K562 (cell line): ENCODE results near the gene CLCN2. TPM values are rescaled to one million over a fixed set of nuclear protein-coding genes. Genes with fewer than 3 reads are reported as not detected.
A peak's percentile ranks its signal among the peaks of the same experiment; 100 is the strongest.

Experiments
- ATAC-seq: fragments of 200-7000 bp; cut with Tn5 transposase; 3 replicates; pipeline ENCODE4 v1.9.1; 2020; ENCODE audit warnings: moderate library complexity
- BruUV-seq: library from RNA; stranded (reverse); fragments of 400-500 nt; replicated peaks from 2 replicates; lab custom pipeline; 2021; lab: Mats Ljungman, UMichigan
- CTCF ChIA-PET: fragments of 300-600 bp; formaldehyde crosslinking; extraction: SDS; loops from one replicate; lab custom pipeline; 2021; ENCODE audit warnings: low intra/inter-chr PET ratio; lab: Yijun Ruan, JAX
- POLR2A ChIA-PET: fragments of 300-600, 350-650 bp; sonication (Branson Sonifier 250); formaldehyde crosslinking; extraction: SDS; loops from one replicate; lab custom pipeline; 2021; ENCODE audit warnings: antibody characterized with exemption, inconsistent platforms; lab: Yijun Ruan, JAX
- DNase-seq, 4 experiments: peaks; one replicate each; pipeline versions ENCODE4 v3.0.0 to v3.0.0-alpha.2; 2011 to 2018; ENCODE audit warnings: low spot score in 3 of 4, mixed read lengths in 3 of 4; ENCODE audit errors: extremely low read depth in 1 of 4
- FAIRE-seq: peaks from 2 replicates; lab custom pipeline; 2011; peaks lifted over from hg19 to GRCh38; lab: Jason Lieb, UNC
- H2AFZ ChIP-seq: 2 replicates; pipeline ENCODE4 v1.6.0; 2011; ENCODE audit warnings: low read depth, low read length, control low read depth, inconsistent platforms
- H3K27ac ChIP-seq: fragments of 200-600 bp; 3 replicates; pipeline ENCODE4 v1.8.0; 2011; ENCODE audit warnings: low read depth, mild to moderate bottlenecking, control low read depth, inconsistent platforms, low read length, moderate library complexity, mixed read lengths; ENCODE audit errors: extremely low read depth
- H3K27me3 ChIP-seq, 2 experiments: fragments of 300-600 bp in 1 of 2; 2 replicates in 1 of 2; 3 replicates in 1 of 2; pipeline versions ENCODE4 v1.6.0 to v1.8.0; 2011; ENCODE audit warnings: inconsistent platforms in 2 of 2, low read length in 2 of 2, mild to moderate bottlenecking in 1 of 2, mixed read lengths in 1 of 2, moderate library complexity in 1 of 2; ENCODE audit not compliant: control insufficient read depth in 2 of 2, insufficient read depth in 2 of 2
- H3K36me3 ChIP-seq: fragments of 300-600 bp; 3 replicates; pipeline ENCODE4 v1.8.0; 2011; ENCODE audit warnings: mild to moderate bottlenecking, low read length, inconsistent platforms; ENCODE audit not compliant: control insufficient read depth, insufficient read depth
- H3K4me1 ChIP-seq, 2 experiments: fragments of 200-600 bp in 1 of 2; replicated peaks in 1 of 2; 2 replicates in 1 of 2; 3 replicates in 1 of 2; pipeline versions ENCODE4 v1.5.1 to v1.8.0; 2011; ENCODE audit warnings: inconsistent platforms in 2 of 2, low read length in 2 of 2, mild to moderate bottlenecking in 1 of 2, mixed read lengths in 1 of 2, moderate library complexity in 1 of 2; ENCODE audit not compliant: control insufficient read depth in 2 of 2, insufficient read depth in 2 of 2
- H3K4me2 ChIP-seq: 2 replicates; pipeline ENCODE4 v1.6.1; 2011; ENCODE audit warnings: low read length, control low read depth, inconsistent platforms, mixed read lengths; ENCODE audit not compliant: insufficient read depth
- H3K4me3 ChIP-seq: fragments of 200-600 bp; sonication (generic), shearing (Covaris generic); 2 replicates; pipeline ENCODE4 v1.5.1; 2016; ENCODE audit warnings: control low read depth, inconsistent platforms
- H3K79me2 ChIP-seq: fragments of 200-600 bp; 3 replicates; pipeline ENCODE4 v1.8.0; 2011; ENCODE audit warnings: low read length, inconsistent platforms; ENCODE audit not compliant: control insufficient read depth, insufficient read depth
- H3K9ac ChIP-seq, 2 experiments: 2 replicates each; pipeline versions ENCODE4 v1.6.0 to v1.6.1; 2011; ENCODE audit warnings: low read depth in 2 of 2, low read length in 2 of 2, control low read depth in 1 of 2, inconsistent platforms in 1 of 2, mild to moderate bottlenecking in 1 of 2, mixed read lengths in 1 of 2; ENCODE audit not compliant: insufficient read depth in 1 of 2
- H3K9me1 ChIP-seq: one replicate; pipeline ENCODE4 v1.6.0; 2011; ENCODE audit warnings: inconsistent platforms, mild to moderate bottlenecking, low read length, moderate library complexity; ENCODE audit not compliant: control insufficient read depth, insufficient read depth
- H3K9me3 ChIP-seq: replicated peaks from 2 replicates; pipeline ENCODE4 v1.5.1; 2011; ENCODE audit warnings: low read depth, low read length, inconsistent platforms; ENCODE audit not compliant: control insufficient read depth, insufficient read depth
- H4K20me1 ChIP-seq: replicated peaks from 2 replicates; pipeline ENCODE4 v1.6.1; 2011; ENCODE audit warnings: low read length, inconsistent platforms, mixed read lengths; ENCODE audit not compliant: control insufficient read depth, insufficient read depth
- NFIC ChIP-seq: fragments of 450-650 bp; IDR thresholded peaks from 2 replicates; pipeline ENCODE4 v1.6.1; 2017; ENCODE audit warnings: mild to moderate bottlenecking, inconsistent platforms
- POLR2B ChIP-seq: fragments of 450-650 bp; IDR thresholded peaks from 2 replicates; pipeline ENCODE4 v1.6.1; 2018; ENCODE audit warnings: low read depth; ENCODE audit not compliant: partially characterized antibody
- TSC22D4 ChIP-seq: fragments of 450-650 bp; IDR thresholded peaks from 2 replicates; pipeline ENCODE4 v1.6.1; 2016; ENCODE audit warnings: missing genetic modification characterization, missing biosample characterization, control low read depth
- WGBS: fragments of 100-300 bp; shearing (Covaris generic); methylation state at CpG from one replicate; pipeline ENCODE4 v1.1.6; 2016; ENCODE audit warnings: low coverage, mixed read lengths; ENCODE audit not compliant: insufficient coverage; ENCODE audit errors: missing lambda C conversion rate; 5-methylcytosine and 5-hydroxymethylcytosine counted together
- in situ Hi-C: fragments of 300-500 bp; cut with MboI; formaldehyde crosslinking; loops from 4 replicates; pipeline ENCODE4 v1.15.0; 2018; ENCODE audit warnings: inconsistent platforms, mixed read lengths
- intact Hi-C: fragments of 100-400 bp; cut with micrococcal nuclease; formaldehyde crosslinking; loops from 2 replicates; pipeline ENCODE4 v1.14.2; 2022
- polyA plus RNA-seq, 8 experiments: library from polyadenylated mRNA; depleted of rRNA in 4 of 8; stranded (reverse) in 5 of 8; unstranded in 3 of 8; fragments of >200 nt; fragmentation: Nextera tagmentation in 2 of 8; fragmentation: Illumina TruSeq in 1 of 8; extraction: Ambion mirVana in 2 of 8; extraction: Trizol in 1 of 8; gene quantifications; 2 replicates each; pipeline versions ENCODE4 v1.2.1 to v1.2.3, GENCODE V29; 2011 to 2014; ENCODE audit warnings: inconsistent platforms in 1 of 8, missing spikeins in 1 of 8
- total RNA-seq, 7 experiments: library from RNA; depleted of rRNA in 6 of 7; stranded (reverse); fragments of >200 nt in 6 of 7; fragmentation: Illumina TruSeq in 2 of 7; extraction: Trizol in 2 of 7; gene quantifications; 2 replicates each; pipeline versions ENCODE4 v1.2.1 to v1.2.3, GENCODE V29; 2011 to 2021; ENCODE audit warnings: low replicate concordance in 1 of 7
- TF ChIP-seq, protein P1 (sequence below): IDR thresholded peaks from 3 replicates; pipeline ENCODE4 v1.6.1; 2011; ENCODE audit warnings: borderline replicate concordance, mild to moderate bottlenecking, moderate library complexity; ENCODE audit not compliant: insufficient read length; ENCODE audit errors: extremely low read depth

The CLCN2 gene
- total and polyA plus RNA-seq, 9 of the 15 experiments (the other 6 are each of a cell fraction or from before 2014, with no cell fraction given), result 0.10 to 14.0 (median 6.9) TPM

DNA sequence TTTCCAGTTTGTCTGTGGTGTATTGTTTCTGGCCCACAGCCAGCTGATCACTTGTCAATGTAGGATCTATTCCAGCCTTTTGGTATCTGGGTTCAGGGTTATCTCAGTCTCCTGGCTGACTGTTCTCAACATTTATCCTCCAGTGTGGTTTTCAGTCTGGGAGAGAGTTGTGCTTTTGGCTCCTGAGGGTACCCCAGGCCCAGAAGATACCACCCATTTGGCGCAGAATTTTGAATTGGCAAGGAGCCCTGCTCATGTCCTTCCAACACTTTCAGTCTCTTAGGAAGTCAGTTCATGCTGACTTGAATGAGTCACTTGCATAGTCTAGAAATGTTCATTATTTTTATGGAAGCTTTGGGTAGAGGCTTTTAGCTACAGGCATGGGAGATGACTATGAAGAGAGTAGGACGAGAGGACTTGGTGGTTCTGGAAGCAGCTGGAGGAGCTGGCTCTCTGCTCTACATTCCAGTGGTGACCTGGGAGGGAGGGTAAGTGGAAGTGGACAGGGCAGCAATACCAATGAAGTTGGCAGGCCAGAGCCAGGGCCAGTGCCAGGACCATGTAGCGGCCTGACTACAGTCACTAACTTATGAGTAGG is 7.3 kb upstream of the CLCN2 start:
- H3K9me3 ChIP-seq, result no peaks in the 10 kb centered on the region
- H3K9ac ChIP-seq, result peak overlapping the region in 1 of 2 experiments; percentile 45; a peak in 1 of 4 replicates
- no peak overlapping the region for H3K4me3 ChIP-seq
- H3K9me1 ChIP-seq, result peaks cover 3% of the 10 kb centered on the region
- H3K27ac ChIP-seq, result no peak overlapping the region
- H3K36me3 ChIP-seq, result peaks cover 52% of the 10 kb centered on the region
- no TSS peak for BruUV-seq
- intact Hi-C loops (no loop called here), in situ Hi-C loops (no loop called here)
- 0 out of 2 replicates have a peak, but pooled peaks cover 7% of the 10 kb centered on the region for H4K20me1 ChIP-seq
- ATAC-seq (no peak), FAIRE-seq (no peak), DNase-seq (no peak)
- WGBS, result 100% methylated on average over 3 of the region's 3 CpGs
- peaks cover 4 to 7% of the 10 kb centered on the region in 2 experiments; a peak in 3 of 5 replicates for H3K4me1 ChIP-seq
- TF ChIP-seq, protein P1, sequence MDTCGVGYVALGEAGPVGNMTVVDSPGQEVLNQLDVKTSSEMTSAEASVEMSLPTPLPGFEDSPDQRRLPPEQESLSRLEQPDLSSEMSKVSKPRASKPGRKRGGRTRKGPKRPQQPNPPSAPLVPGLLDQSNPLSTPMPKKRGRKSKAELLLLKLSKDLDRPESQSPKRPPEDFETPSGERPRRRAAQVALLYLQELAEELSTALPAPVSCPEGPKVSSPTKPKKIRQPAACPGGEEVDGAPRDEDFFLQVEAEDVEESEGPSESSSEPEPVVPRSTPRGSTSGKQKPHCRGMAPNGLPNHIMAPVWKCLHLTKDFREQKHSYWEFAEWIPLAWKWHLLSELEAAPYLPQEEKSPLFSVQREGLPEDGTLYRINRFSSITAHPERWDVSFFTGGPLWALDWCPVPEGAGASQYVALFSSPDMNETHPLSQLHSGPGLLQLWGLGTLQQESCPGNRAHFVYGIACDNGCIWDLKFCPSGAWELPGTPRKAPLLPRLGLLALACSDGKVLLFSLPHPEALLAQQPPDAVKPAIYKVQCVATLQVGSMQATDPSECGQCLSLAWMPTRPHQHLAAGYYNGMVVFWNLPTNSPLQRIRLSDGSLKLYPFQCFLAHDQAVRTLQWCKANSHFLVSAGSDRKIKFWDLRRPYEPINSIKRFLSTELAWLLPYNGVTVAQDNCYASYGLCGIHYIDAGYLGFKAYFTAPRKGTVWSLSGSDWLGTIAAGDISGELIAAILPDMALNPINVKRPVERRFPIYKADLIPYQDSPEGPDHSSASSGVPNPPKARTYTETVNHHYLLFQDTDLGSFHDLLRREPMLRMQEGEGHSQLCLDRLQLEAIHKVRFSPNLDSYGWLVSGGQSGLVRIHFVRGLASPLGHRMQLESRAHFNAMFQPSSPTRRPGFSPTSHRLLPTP, result no peak
- no peak for TF ChIP-seq TSC22D4 (tag)
- TF ChIP-seq POLR2B, result peak; percentile 48
- TF ChIP-seq NFIC, result peak; percentile 66
- ChIA-PET POLR2A (interaction anchor here (0.6 to 1.6 kb wide), 5 partner anchors 8 to 239 kb away, joined by 3 to 7 read pairs (median 3); no protein-coding TSS in a partner anchor), CTCF (no interaction called here)
- H2AFZ ChIP-seq, result no peak overlapping the region
- H3K4me2 ChIP-seq, result no peak overlapping the region
- H3K27me3 ChIP-seq, result peaks cover 0 to 4% of the 10 kb centered on the region in 2 experiments; a peak in 1 of 5 replicates
- H3K79me2 ChIP-seq, result peaks cover 16% of the 10 kb centered on the region
